ENCODE data around the gene C1R. TPM values are rescaled to one million over a fixed set of nuclear protein-coding genes. Genes with fewer than 3 reads are reported as not detected.

C1R gene
- total and polyA plus RNA-seq, 2 of the 8 experiments (the other 6 are each of a cell fraction or from before 2014, with no cell fraction given): 6.9 to 16.3 TPM

GRCh38 chr12:7117670-7118069, 25.4 kb upstream of the C1R start:
- H3K79me2 ChIP-seq (ENCODE audit: control insufficient read depth in 1 of 2, insufficient read depth in 2 of 2, low read length in 2 of 2): no peaks in the 10 kb centered on the region
- POLR2A ChIA-PET (ENCODE audit: partially characterized antibody): interaction anchor here (1.0 to 3.5 kb wide), 3 partner anchors 8 to 30 kb away, joined by 4 to 21 read pairs (median 4); partner anchors contain the start of genes CLSTN3 and RBP5
- no peaks in the 10 kb centered on the region for H3K27me3 ChIP-seq (replicated peaks in 1 of 4; ENCODE audit: control insufficient read depth in 3 of 4, extremely low read depth in 1 of 4, insufficient read depth in 3 of 4, low read length in 3 of 4)
- H3K27ac ChIP-seq (ENCODE audit: low read depth, low read length): no peak overlapping the region
- no peaks in the 10 kb centered on the region for H3K4me1 ChIP-seq (replicated peaks in 1 of 4; ENCODE audit: control insufficient read depth in 3 of 4, insufficient read depth in 4 of 4, low read length in 3 of 4)
- H2BK12ac ChIP-seq (ENCODE audit: low read depth, low read length): no peak overlapping the region
- no peak overlapping the region for H3K18ac ChIP-seq (ENCODE audit: extremely low read depth, low read length)
- H3K23me2 ChIP-seq (ENCODE audit: low read depth, low read length): no peaks in the 10 kb centered on the region
- no peak overlapping the region for H2BK15ac ChIP-seq (ENCODE audit: low read length)
- H2BK20ac ChIP-seq (ENCODE audit: low read length): no peak overlapping the region
- TF ChIP-seq JUN (IDR thresholded peaks at IDR 0.05; ENCODE audit: low read depth, low read length) (no peak), CTCF (IDR thresholded peaks at IDR 0.05; ENCODE audit: control extremely low read depth in 1 of 3, insufficient read depth in 1 of 3, low read depth in 1 of 3, low read length in 3 of 3) (no peak)
- no peak overlapping the region for H3K56ac ChIP-seq (replicated peaks; ENCODE audit: insufficient read length, low read depth, low read length)
- H2AK5ac ChIP-seq (ENCODE audit: low read depth, low read length): no peak overlapping the region
- no peak overlapping the region for H3K23ac ChIP-seq (ENCODE audit: insufficient read length)
- H3K4me3 ChIP-seq (ENCODE audit: extremely low read depth in 1 of 4, insufficient read depth in 2 of 4, low read depth in 3 of 4, low read length in 4 of 4): no peak overlapping the region
- 87% methylated on average over 3 of the region's 3 CpGs; no CpG with 5 or more reads in 1 of the 2 experiments for WGBS, 2 experiments (ENCODE audit: extremely low coverage in 1 of 2, insufficient coverage in 1 of 2, insufficient read length in 1 of 2, insufficient replicate concordance in 2 of 2, low coverage in 1 of 2, low lambda C conversion rate in 2 of 2, missing lambda C conversion rate in 1 of 2)
- no peak overlapping the region for H2BK120ac ChIP-seq (replicated peaks; ENCODE audit: low read depth, low read length)
- DNase-seq (ENCODE audit: low read depth in 1 of 2, low spot score in 2 of 2) (no peak), FAIRE-seq (no peak)
- no peaks in the 10 kb centered on the region for H3K79me1 ChIP-seq (ENCODE audit: low read depth, low read length)
- no peaks in the 10 kb centered on the region for H3K9me3 ChIP-seq (ENCODE audit: insufficient read depth in 2 of 2, low read depth in 1 of 2, low read length in 1 of 2)
- no peak overlapping the region for H4K8ac ChIP-seq (ENCODE audit: extremely low read depth, insufficient read depth, low read length)
- no peak overlapping the region for H4K91ac ChIP-seq (replicated peaks; ENCODE audit: insufficient read length, low read length)
- CTCF ChIA-PET (ENCODE audit: partially characterized antibody): interaction anchor here (0.7 to 1.5 kb wide), 5 partner anchors 8 to 73 kb away, joined by 3 to 5 read pairs (median 3); partner anchors contain the start of gene C1RL
- no peak overlapping the region for H2BK5ac ChIP-seq (ENCODE audit: low read depth, low read length)
- no peak overlapping the region for H3K4me2 ChIP-seq (ENCODE audit: insufficient read depth in 1 of 2, low read depth in 2 of 2, low read length in 2 of 2)
- no peak overlapping the region for H3K14ac ChIP-seq (ENCODE audit: insufficient read length)
- no peak overlapping the region for H3K9ac ChIP-seq (replicated peaks in 1 of 4; ENCODE audit: extremely low read depth in 1 of 4, low read depth in 3 of 4, low read length in 3 of 4)
- H3K4ac ChIP-seq (replicated peaks; ENCODE audit: insufficient read length, low read depth, low read length): no peak overlapping the region
- H2AFZ ChIP-seq (ENCODE audit: low read length): no peak overlapping the region
- no peaks in the 10 kb centered on the region for H3K36me3 ChIP-seq (ENCODE audit: control insufficient read depth in 2 of 4, insufficient read depth in 4 of 4, low read length in 3 of 4)
- H4K5ac ChIP-seq (ENCODE audit: insufficient read length, low read depth, low read length): no peak overlapping the region
- H4K20me1 ChIP-seq (replicated peaks in 1 of 2; ENCODE audit: control insufficient read depth in 1 of 2, insufficient read depth in 2 of 2, low read length in 2 of 2): peaks cover 0 to 1% of the 10 kb centered on the region in 2 experiments
